IPS-20b (cell line): ENCODE measurements around the gene ZNF341.

ENCODE experiments used
- H3K27ac ChIP-seq: one replicate; pipeline ENCODE4 v1.5.1; 2013; ENCODE audit warnings: low read length
- H3K27me3 ChIP-seq: 2 replicates; pipeline ENCODE4 v1.6.1; 2013; ENCODE audit warnings: mild to moderate bottlenecking, low read length, inconsistent platforms; ENCODE audit not compliant: insufficient read depth
- H3K36me3 ChIP-seq: 2 replicates; pipeline ENCODE4 v1.6.1; 2013; ENCODE audit warnings: low read depth, mild to moderate bottlenecking, inconsistent platforms, low read length, moderate library complexity; ENCODE audit not compliant: insufficient read depth
- H3K4me1 ChIP-seq: 2 replicates; pipeline ENCODE4 v1.6.1; 2013; ENCODE audit warnings: mild to moderate bottlenecking, control low read depth, inconsistent platforms, low read length, moderate library complexity; ENCODE audit not compliant: insufficient read depth
- H3K4me3 ChIP-seq: 2 replicates; pipeline ENCODE4 v1.5.1; 2013; ENCODE audit warnings: mild to moderate bottlenecking, low read length, inconsistent platforms
- H3K9ac ChIP-seq: 2 replicates; pipeline ENCODE4 v1.6.1; 2013; ENCODE audit warnings: low read depth, mild to moderate bottlenecking, inconsistent platforms, low read length, moderate library complexity
- H3K9me3 ChIP-seq: 2 replicates; pipeline ENCODE4 v1.6.1; 2013; ENCODE audit warnings: mild to moderate bottlenecking, low read depth, low read length, inconsistent platforms; ENCODE audit not compliant: insufficient read depth

Gene ZNF341

GRCh38 chr20:33761698-33762250, 30.0 kb downstream of the ZNF341 start:
- no peak overlapping the region for H3K4me3 ChIP-seq
- H3K27me3 ChIP-seq = no peaks in the 10 kb centered on the region
- H3K9me3 ChIP-seq = peaks cover 6% of the 10 kb centered on the region
- H3K27ac ChIP-seq = no peak overlapping the region
- peaks cover 9% of the 10 kb centered on the region for H3K36me3 ChIP-seq
- no peaks in the 10 kb centered on the region for H3K4me1 ChIP-seq
- H3K9ac ChIP-seq = no peak overlapping the region

- H3K27ac ChIP-seq = no peak overlapping the region
- no peaks in the 10 kb centered on the region for H3K4me1 ChIP-seq
- H3K9me3 ChIP-seq = no peaks in the 10 kb centered on the region
- H3K4me3 ChIP-seq = no peak overlapping the region
- no peak overlapping the region for H3K9ac ChIP-seq
- H3K27me3 ChIP-seq = no peaks in the 10 kb centered on the region
- H3K36me3 ChIP-seq = 0 out of 2 replicates have a peak, but pooled peaks cover 3% of the 10 kb centered on the region
These were observed 33.3 kb downstream of the ZNF341 start for GRCh38 chr20:33765099-33765498.

GRCh38 chr20:33765592-33765991, 33.8 kb downstream of the ZNF341 start:
- no peaks in the 10 kb centered on the region for H3K27me3 ChIP-seq
- no peaks in the 10 kb centered on the region for H3K4me1 ChIP-seq
- no peak overlapping the region for H3K9ac ChIP-seq
- no peak overlapping the region for H3K27ac ChIP-seq
- no peaks in the 10 kb centered on the region for H3K9me3 ChIP-seq
- no peak overlapping the region for H3K4me3 ChIP-seq
- H3K36me3 ChIP-seq = 0 out of 2 replicates have a peak, but pooled peaks cover 3% of the 10 kb centered on the region

- Histone ChIP-seq H3K4me1 (no peaks in the 10 kb centered on the region), H3K9me3 (no peaks in the 10 kb centered on the region), H3K36me3 (0 out of 2 replicates have a peak, but pooled peaks cover 3% of the 10 kb centered on the region), H3K9ac (no peak overlapping the region), H3K4me3 (no peak overlapping the region), H3K27ac (no peak overlapping the region), H3K27me3 (no peaks in the 10 kb centered on the region)
These were observed 34.9 kb downstream of the ZNF341 start for GRCh38 chr20:33766686-33767085.

GRCh38 chr20:33767777-33768138, 36.0 kb downstream of the ZNF341 start:
- H3K4me3 ChIP-seq = no peak overlapping the region
- H3K4me1 ChIP-seq = no peaks in the 10 kb centered on the region
- H3K27me3 ChIP-seq = no peaks in the 10 kb centered on the region
- no peak overlapping the region for H3K9ac ChIP-seq
- H3K36me3 ChIP-seq = 0 out of 2 replicates have a peak, but pooled peaks cover 3% of the 10 kb centered on the region
- H3K27ac ChIP-seq = no peak overlapping the region
- H3K9me3 ChIP-seq = no peaks in the 10 kb centered on the region

GRCh38 chr20:33769043-33769442, 37.2 kb downstream of the ZNF341 start:
- H3K4me1 ChIP-seq = no peaks in the 10 kb centered on the region
- H3K27me3 ChIP-seq = no peaks in the 10 kb centered on the region
- H3K36me3 ChIP-seq = 0 out of 2 replicates have a peak, but pooled peaks cover 3% of the 10 kb centered on the region
- no peak overlapping the region for H3K9ac ChIP-seq
- no peak overlapping the region for H3K4me3 ChIP-seq
- H3K9me3 ChIP-seq = no peaks in the 10 kb centered on the region
- no peak overlapping the region for H3K27ac ChIP-seq

- H3K27ac ChIP-seq = no peak overlapping the region
- H3K27me3 ChIP-seq = no peaks in the 10 kb centered on the region
- H3K9ac ChIP-seq = no peak overlapping the region
- no peak overlapping the region for H3K4me3 ChIP-seq
- H3K9me3 ChIP-seq = no peaks in the 10 kb centered on the region
- no peaks in the 10 kb centered on the region for H3K4me1 ChIP-seq
- 0 out of 2 replicates have a peak, but pooled peaks cover 3% of the 10 kb centered on the region for H3K36me3 ChIP-seq
These were observed 38.2 kb downstream of the ZNF341 start for GRCh38 chr20:33770005-33770404.

GRCh38 chr20:33771938-33772337, 40.1 kb downstream of the ZNF341 start:
- Histone ChIP-seq H3K4me3 (no peak overlapping the region), H3K4me1 (no peaks in the 10 kb centered on the region), H3K9ac (no peak overlapping the region), H3K36me3 (0 out of 2 replicates have a peak, but pooled peaks cover 3% of the 10 kb centered on the region), H3K9me3 (no peaks in the 10 kb centered on the region), H3K27me3 (no peaks in the 10 kb centered on the region), H3K27ac (no peak overlapping the region)

GRCh38 chr20:33772439-33772838, 40.6 kb downstream of the ZNF341 start:
- Histone ChIP-seq H3K27ac (no peak overlapping the region), H3K9ac (no peak overlapping the region), H3K9me3 (no peaks in the 10 kb centered on the region), H3K27me3 (no peaks in the 10 kb centered on the region), H3K36me3 (0 out of 2 replicates have a peak, but pooled peaks cover 3% of the 10 kb centered on the region), H3K4me3 (no peak overlapping the region), H3K4me1 (no peaks in the 10 kb centered on the region)

- H3K27ac ChIP-seq = no peak overlapping the region
- H3K36me3 ChIP-seq = 0 out of 2 replicates have a peak, but pooled peaks cover 3% of the 10 kb centered on the region
- no peaks in the 10 kb centered on the region for H3K4me1 ChIP-seq
- H3K4me3 ChIP-seq = no peak overlapping the region
- no peak overlapping the region for H3K9ac ChIP-seq
- H3K9me3 ChIP-seq = no peaks in the 10 kb centered on the region
- H3K27me3 ChIP-seq = no peaks in the 10 kb centered on the region
These were observed 41.8 kb downstream of the ZNF341 start for GRCh38 chr20:33773412-33774089.

GRCh38 chr20:33777816-33778215, 46.0 kb downstream of the ZNF341 start:
- Histone ChIP-seq H3K36me3 (no peaks in the 10 kb centered on the region), H3K27ac (no peak overlapping the region), H3K27me3 (no peaks in the 10 kb centered on the region), H3K9me3 (no peaks in the 10 kb centered on the region), H3K4me3 (no peak overlapping the region), H3K9ac (no peak overlapping the region), H3K4me1 (no peaks in the 10 kb centered on the region; the same call in 1 of the 2 replicates)

GRCh38 chr20:33781133-33781532, 49.3 kb downstream of the ZNF341 start:
- H3K27me3 ChIP-seq = no peaks in the 10 kb centered on the region
- H3K4me3 ChIP-seq = no peak overlapping the region
- H3K4me1 ChIP-seq = no peaks in the 10 kb centered on the region; the same call in 1 of the 2 replicates
- no peak overlapping the region for H3K27ac ChIP-seq
- no peak overlapping the region for H3K9ac ChIP-seq
- no peaks in the 10 kb centered on the region for H3K36me3 ChIP-seq
- H3K9me3 ChIP-seq = no peaks in the 10 kb centered on the region
